ENCODE results near the gene MXRA7. TPM values are rescaled to one million over a fixed set of nuclear protein-coding genes. Genes with fewer than 3 reads are reported as not detected.

The MXRA7 gene
- total and polyA plus RNA-seq, 2 of the 4 experiments (the other 2 are of a cell fraction), result 168 to 231 TPM

GRCh38 chr17:76702941-76703637 is 7.7 kb downstream of the MXRA7 start:
- dilution Hi-C loops (cut with HindIII; ENCODE audit: low sequenced_read_pairs, unreplicated experiment), result no loop called here
- Histone ChIP-seq H3K36me3 (ENCODE audit: control insufficient read depth, insufficient read depth, low read length) (peaks cover 2% of the 10 kb centered on the region), H4K91ac (ENCODE audit: insufficient read depth, low read depth, low read length) (no peak overlapping the region), H2AFZ (replicated peaks; ENCODE audit: low read length, poor library complexity) (no peak overlapping the region), H3K9me3 (ENCODE audit: control insufficient read depth, insufficient read depth, low read length) (no peaks in the 10 kb centered on the region), H3K9me1 (ENCODE audit: insufficient read depth, low read length) (peaks cover 52% of the 10 kb centered on the region), H2BK20ac (ENCODE audit: low read depth, low read length) (no peak overlapping the region), H3K56ac (ENCODE audit: extremely low read depth, insufficient read depth, low read length) (no peak overlapping the region), H3K27ac (ENCODE audit: insufficient read depth, low read length) (no peak overlapping the region), H4K8ac (ENCODE audit: low read depth in 2 of 2, low read length in 2 of 2) (no peak overlapping the region; a peak in 1 of 4 replicates), H3K4me2 (ENCODE audit: low read depth, low read length) (no peak overlapping the region), H3K27me3 (ENCODE audit: control insufficient read depth, insufficient read depth, low read length) (no peaks in the 10 kb centered on the region), H3K4me1 (ENCODE audit: control insufficient read depth, insufficient read depth, low read length) (peaks cover 43% of the 10 kb centered on the region), H3K14ac (replicated peaks; ENCODE audit: low read depth, low read length) (no peak overlapping the region), H4K5ac (ENCODE audit: low read depth, low read length) (no peak overlapping the region), H3K79me1 (ENCODE audit: low read depth in 1 of 2, low read length in 2 of 2) (peaks cover 4 to 91% of the 10 kb centered on the region in 2 experiments; a peak in 3 of 4 replicates), H3K9ac (ENCODE audit: low read depth, low read length) (no peak overlapping the region), H3K18ac (ENCODE audit: low read depth, low read length) (no peak overlapping the region), H2BK5ac (ENCODE audit: low read depth, low read length, poor library complexity, severe bottlenecking) (no peak overlapping the region), H3K23ac (ENCODE audit: low read depth, low read length) (no peak overlapping the region), H4K20me1 (ENCODE audit: insufficient read depth, low read length) (peaks cover 92% of the 10 kb centered on the region), H2BK120ac (ENCODE audit: low read depth, low read length) (no peak overlapping the region), H2AK9ac (replicated peaks; ENCODE audit: low read depth, low read length, poor library complexity) (no peak overlapping the region), H2BK15ac (ENCODE audit: low read depth, low read length) (no peak overlapping the region), H3K4ac (ENCODE audit: low read depth, low read length) (no peak overlapping the region), H3K4me3 (ENCODE audit: insufficient read depth, low read depth, low read length) (no peak overlapping the region), H2AK5ac (ENCODE audit: low read depth, low read length) (no peak overlapping the region; the same call in 1 of the 2 replicates)
- in situ Hi-C loops (cut with MboI; ENCODE audit: low sequenced_read_pairs), result no loop called here
- ChIA-PET CTCF (no interaction called here), POLR2A (ENCODE audit: unreplicated experiment) (no interaction called here)
- no peak for TF ChIP-seq MXI1 (IDR thresholded peaks at IDR 0.05; ENCODE audit: borderline replicate concordance, low read depth, low read length)
- TF ChIP-seq CEBPB (IDR thresholded peaks at IDR 0.05; ENCODE audit: low read depth, low read length), result peak; percentile 32; the same call in 1 of the 2 replicates
- no peak for ATAC-seq (ENCODE audit: low read depth)
- BruUV-seq (replicated peaks), result no TSS peak
- WGBS, 2 experiments (ENCODE audit: extremely low coverage in 2 of 2, insufficient read length in 1 of 2), result 100% methylated on average over 1 of the region's 10 CpGs; no CpG with 5 or more reads in 1 of the 2 experiments
- DNase-seq, result no peak
- intact Hi-C loops (cut with micrococcal nuclease), result no loop called here

All from IMR-90 (cell line).